Karpas-422 (cell line): ENCODE results near the gene RFX2. TPM values are rescaled to one million over a fixed set of nuclear protein-coding genes. Genes with fewer than 3 reads are reported as not detected.

Experiments
- DNase-seq: peaks from one replicate; pipeline ENCODE4 v3.0.0-alpha.2; 2015
- H2AFZ ChIP-seq: fragments of 200-600 bp; sonication (generic); 2 replicates; pipeline ENCODE4 v1.6.1; 2014; ENCODE audit warnings: antibody characterized with exemption, low read length, mixed read lengths
- H3K27ac ChIP-seq: fragments of 200-600 bp; sonication (generic); 2 replicates; pipeline ENCODE4 v1.5.1; 2014; ENCODE audit warnings: mild to moderate bottlenecking, low read length, moderate library complexity
- H3K27me3 ChIP-seq: fragments of 200-600 bp; sonication (generic); 2 replicates; pipeline ENCODE4 v1.6.1; 2014; ENCODE audit warnings: low read length, mixed read lengths
- H3K36me3 ChIP-seq: fragments of 200-600 bp; sonication (generic); 2 replicates; pipeline ENCODE4 v1.6.1; 2014; ENCODE audit warnings: low read length, mixed read lengths; ENCODE audit not compliant: insufficient read depth
- H3K4me1 ChIP-seq: fragments of 200-600 bp; sonication (generic); 2 replicates; pipeline ENCODE4 v1.6.1; 2014; ENCODE audit warnings: mild to moderate bottlenecking, low read length, mixed read lengths
- H3K4me2 ChIP-seq: fragments of 200-600 bp; sonication (generic); 2 replicates; pipeline ENCODE4 v1.6.1; 2014; ENCODE audit warnings: low read length, low read depth, mild to moderate bottlenecking; ENCODE audit not compliant: poor library complexity, severe bottlenecking
- H3K4me3 ChIP-seq: fragments of 200-600 bp; sonication (generic); 2 replicates; pipeline ENCODE4 v1.5.1; 2014; ENCODE audit warnings: mild to moderate bottlenecking, antibody characterized with exemption, low read length, mixed read lengths
- H3K79me2 ChIP-seq: fragments of 200-600 bp; sonication (generic); 2 replicates; pipeline ENCODE4 v1.6.1; 2014; ENCODE audit warnings: mild to moderate bottlenecking, low read length, mixed read lengths
- H3K9ac ChIP-seq: fragments of 200-600 bp; sonication (generic); 2 replicates; pipeline ENCODE4 v1.6.0; 2014; ENCODE audit warnings: low read length
- H3K9me2 ChIP-seq: fragments of 200-600 bp; sonication (generic), shearing (Covaris generic); replicated peaks from 2 replicates; pipeline ENCODE4 v1.6.0; 2014; ENCODE audit warnings: mild to moderate bottlenecking, low read length, moderate library complexity; ENCODE audit not compliant: insufficient read depth
- H3K9me3 ChIP-seq: fragments of 300-700, 200-600 bp; sonication (generic); 2 replicates; pipeline ENCODE4 v1.6.1; 2014; ENCODE audit warnings: low read length, mixed read lengths
- H4K20me1 ChIP-seq: fragments of 200-600 bp; sonication (generic); 2 replicates; pipeline ENCODE4 v1.6.1; 2014; ENCODE audit warnings: mild to moderate bottlenecking, antibody characterized with exemption, low read length, low read depth; ENCODE audit not compliant: insufficient read depth
- total RNA-seq: library from RNA; depleted of rRNA; stranded (reverse); fragments of >200 nt; shearing (Covaris generic); gene quantifications from 2 replicates; pipeline ENCODE4 v1.2.3, GENCODE V29; 2014; ENCODE audit warnings: low replicate concordance

Gene RFX2
- total RNA-seq, 1 experiment from 2014 or later = 6.4 TPM

- Histone ChIP-seq H2AFZ (no peak overlapping the region), H3K4me2 (no peak overlapping the region), H3K9me3 (no peaks in the 10 kb centered on the region), H3K9me2 (no peaks in the 10 kb centered on the region), H3K4me1 (no peaks in the 10 kb centered on the region), H3K79me2 (no peaks in the 10 kb centered on the region), H4K20me1 (no peaks in the 10 kb centered on the region), H3K36me3 (no peaks in the 10 kb centered on the region), H3K4me3 (no peak overlapping the region), H3K9ac (no peak overlapping the region), H3K27me3 (no peaks in the 10 kb centered on the region), H3K27ac (no peak overlapping the region)
- no peak for DNase-seq
Observed at GRCh38 chr19:6063576-6064335, 46.5 kb downstream of the RFX2 start.

- Histone ChIP-seq H3K9me3 (no peaks in the 10 kb centered on the region), H4K20me1 (no peaks in the 10 kb centered on the region), H3K27ac (no peak overlapping the region), H3K79me2 (no peaks in the 10 kb centered on the region), H3K27me3 (no peaks in the 10 kb centered on the region), H3K4me2 (no peak overlapping the region), H3K4me1 (no peaks in the 10 kb centered on the region), H3K9me2 (no peaks in the 10 kb centered on the region), H3K9ac (no peak overlapping the region), H3K36me3 (no peaks in the 10 kb centered on the region), H3K4me3 (no peak overlapping the region), H2AFZ (no peak overlapping the region)
- DNase-seq = no peak
Observed at GRCh38 chr19:6062961-6063575, 47.2 kb downstream of the RFX2 start.

GRCh38 chr19:6062274-6062673 lies 48.0 kb downstream of the RFX2 start:
- H3K9me3 ChIP-seq = no peaks in the 10 kb centered on the region
- no peak overlapping the region for H3K4me3 ChIP-seq
- no peak for DNase-seq
- H2AFZ ChIP-seq = no peak overlapping the region
- no peaks in the 10 kb centered on the region for H3K36me3 ChIP-seq
- no peak overlapping the region for H3K4me2 ChIP-seq
- H4K20me1 ChIP-seq = no peaks in the 10 kb centered on the region
- H3K79me2 ChIP-seq = no peaks in the 10 kb centered on the region
- H3K9ac ChIP-seq = no peak overlapping the region
- H3K27ac ChIP-seq = no peak overlapping the region
- no peaks in the 10 kb centered on the region for H3K4me1 ChIP-seq
- H3K9me2 ChIP-seq = no peaks in the 10 kb centered on the region
- no peaks in the 10 kb centered on the region for H3K27me3 ChIP-seq

- Histone ChIP-seq H4K20me1 (no peaks in the 10 kb centered on the region), H3K4me2 (no peak overlapping the region), H3K9me2 (no peaks in the 10 kb centered on the region), H2AFZ (no peak overlapping the region), H3K9ac (no peak overlapping the region), H3K4me1 (no peaks in the 10 kb centered on the region), H3K27ac (no peak overlapping the region), H3K79me2 (no peaks in the 10 kb centered on the region), H3K27me3 (no peaks in the 10 kb centered on the region), H3K36me3 (no peaks in the 10 kb centered on the region), H3K9me3 (no peaks in the 10 kb centered on the region), H3K4me3 (no peak overlapping the region)
- DNase-seq = no peak
Observed at GRCh38 chr19:6061376-6062130, 48.7 kb downstream of the RFX2 start.

- DNase-seq = no peak
- Histone ChIP-seq H3K4me2 (no peak overlapping the region), H3K79me2 (no peaks in the 10 kb centered on the region), H3K27ac (no peak overlapping the region), H3K27me3 (no peaks in the 10 kb centered on the region), H3K36me3 (no peaks in the 10 kb centered on the region), H3K9ac (no peak overlapping the region), H3K4me3 (no peak overlapping the region), H3K9me3 (no peaks in the 10 kb centered on the region), H3K9me2 (no peaks in the 10 kb centered on the region), H3K4me1 (no peaks in the 10 kb centered on the region), H2AFZ (no peak overlapping the region), H4K20me1 (no peaks in the 10 kb centered on the region)
Observed at GRCh38 chr19:6060600-6061375, 49.5 kb downstream of the RFX2 start.

GRCh38 chr19:6059988-6060599 lies 50.2 kb downstream of the RFX2 start:
- no peak for DNase-seq
- H3K9ac ChIP-seq = no peak overlapping the region
- H2AFZ ChIP-seq = no peak overlapping the region
- no peaks in the 10 kb centered on the region for H3K9me3 ChIP-seq
- H3K4me3 ChIP-seq = no peak overlapping the region
- no peaks in the 10 kb centered on the region for H3K36me3 ChIP-seq
- H3K4me1 ChIP-seq = no peaks in the 10 kb centered on the region
- H4K20me1 ChIP-seq = no peaks in the 10 kb centered on the region
- no peak overlapping the region for H3K4me2 ChIP-seq
- H3K9me2 ChIP-seq = no peaks in the 10 kb centered on the region
- no peak overlapping the region for H3K27ac ChIP-seq
- H3K27me3 ChIP-seq = no peaks in the 10 kb centered on the region
- H3K79me2 ChIP-seq = no peaks in the 10 kb centered on the region

GRCh38 chr19:6059396-6059947 lies 50.8 kb downstream of the RFX2 start:
- no peaks in the 10 kb centered on the region for H3K9me2 ChIP-seq
- H2AFZ ChIP-seq = no peak overlapping the region
- no peaks in the 10 kb centered on the region for H3K36me3 ChIP-seq
- no peak overlapping the region for H3K4me2 ChIP-seq
- H3K9me3 ChIP-seq = no peaks in the 10 kb centered on the region
- no peak for DNase-seq
- no peak overlapping the region for H3K27ac ChIP-seq
- no peaks in the 10 kb centered on the region for H3K4me1 ChIP-seq
- no peak overlapping the region for H3K9ac ChIP-seq
- H4K20me1 ChIP-seq = no peaks in the 10 kb centered on the region
- no peaks in the 10 kb centered on the region for H3K79me2 ChIP-seq
- H3K27me3 ChIP-seq = no peaks in the 10 kb centered on the region
- no peak overlapping the region for H3K4me3 ChIP-seq
